GM20431 (cell line): ENCODE results near the gene ARHGAP11A.

ENCODE experiments used
- in situ Hi-C: fragments of 300-500 bp; cut with MseI, MboI; formaldehyde crosslinking; loops from one replicate; pipeline ENCODE4 v1.15.0; 2020; ENCODE audit warnings: low sequenced_read_pairs; ENCODE audit not compliant: unreplicated experiment

ARHGAP11A gene

DNA sequence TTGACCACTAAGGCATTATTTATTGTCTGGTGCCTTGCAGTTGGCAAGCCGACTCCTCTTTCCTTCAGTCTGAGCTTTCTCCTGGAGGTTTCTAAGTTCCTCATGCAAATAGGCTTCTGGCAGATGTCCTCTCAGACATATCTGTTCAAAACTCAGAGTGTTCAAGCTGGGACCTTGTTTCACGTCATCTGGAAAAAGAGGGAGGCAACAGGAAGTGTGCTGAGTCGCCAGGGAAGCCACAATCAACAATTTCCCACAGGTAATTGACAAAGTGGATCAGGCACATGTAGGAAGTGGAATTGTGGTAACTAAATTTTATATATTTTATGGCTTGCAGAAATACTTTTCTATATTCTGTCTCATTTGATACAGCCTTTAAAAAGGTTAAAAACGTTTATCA, 40.8 kb downstream of the ARHGAP11A start:
- in situ Hi-C loops = loop anchor here (25.0 kb wide), 2 partner anchors 181 to 331 kb away; no protein-coding TSS in a partner anchor

DNA sequence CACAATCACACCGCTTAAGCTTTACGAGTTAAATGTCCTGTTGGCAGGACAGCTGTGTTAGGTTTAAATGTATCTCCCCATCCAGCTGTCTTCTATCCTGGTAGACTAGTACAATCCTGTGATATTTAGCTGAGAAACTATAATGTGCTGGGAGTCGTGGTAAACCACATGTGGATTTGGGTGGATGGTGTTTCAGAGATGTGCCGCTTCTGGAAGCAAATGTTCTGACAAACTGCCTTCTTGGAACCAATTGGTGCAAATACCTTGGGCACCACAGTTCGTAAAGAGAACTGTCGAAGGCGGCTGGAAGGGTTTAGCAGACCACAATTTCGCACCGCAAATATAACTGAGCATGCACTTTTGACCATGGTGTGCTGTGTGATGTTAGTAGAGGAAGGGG, 41.2 kb downstream of the ARHGAP11A start:
- in situ Hi-C loops = loop anchor here (25.0 kb wide), 2 partner anchors 181 to 331 kb away; no protein-coding TSS in a partner anchor

DNA sequence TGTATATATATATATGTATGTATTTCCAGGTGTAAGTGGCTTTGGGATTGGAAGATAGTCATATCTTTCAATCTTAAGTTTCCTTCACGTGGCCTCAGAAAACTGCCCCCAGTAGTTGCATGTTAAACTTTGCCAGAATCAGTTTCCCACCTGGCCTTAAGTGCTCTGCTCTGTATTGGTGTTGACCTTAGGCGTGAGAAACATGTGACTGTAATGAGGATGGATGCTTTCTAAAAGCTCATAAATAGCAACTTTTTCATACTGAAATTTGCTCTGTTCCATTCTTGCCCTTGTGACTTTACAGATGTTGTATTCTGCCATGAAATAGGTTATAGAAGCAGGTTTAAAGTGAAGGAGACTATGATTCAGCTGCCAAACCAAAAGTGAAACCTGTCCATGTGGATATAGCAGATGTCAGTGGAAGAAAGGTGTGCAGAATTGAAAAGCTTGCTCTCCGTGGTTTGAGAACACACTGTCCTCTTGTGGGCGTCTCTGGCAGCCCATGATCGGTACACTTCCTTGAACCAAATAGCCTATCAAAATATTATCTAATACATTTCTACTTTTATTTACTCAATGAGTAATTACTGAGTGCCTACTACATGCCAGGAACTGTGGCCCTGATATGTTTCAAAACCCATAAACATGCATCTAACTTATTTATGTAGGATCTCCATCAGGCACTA, 42.0 kb downstream of the ARHGAP11A start:
- in situ Hi-C loops = loop anchor here (25.0 kb wide), 2 partner anchors 180 to 330 kb away; no protein-coding TSS in a partner anchor

DNA sequence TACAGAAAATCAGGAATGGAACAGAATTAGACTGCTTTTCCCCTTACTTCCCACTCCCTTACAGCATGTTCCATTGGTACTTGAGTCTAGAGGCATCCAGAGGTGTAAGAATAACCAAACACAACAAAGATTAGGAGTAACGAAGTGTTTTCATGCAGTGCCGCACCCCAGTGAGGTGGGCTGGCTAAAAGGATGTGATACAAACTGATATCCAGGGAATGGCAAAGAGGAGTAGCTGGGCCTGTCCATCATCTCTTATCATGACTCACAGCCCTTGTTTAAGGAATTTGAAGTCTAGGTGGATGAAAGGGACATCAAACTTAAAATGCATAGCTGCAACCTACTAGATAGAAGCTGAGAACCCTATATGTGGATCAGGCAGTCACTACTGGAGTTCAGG, 42.6 kb downstream of the ARHGAP11A start:
- in situ Hi-C loops = loop anchor here (25.0 kb wide), 2 partner anchors 179 to 329 kb away; no protein-coding TSS in a partner anchor

DNA sequence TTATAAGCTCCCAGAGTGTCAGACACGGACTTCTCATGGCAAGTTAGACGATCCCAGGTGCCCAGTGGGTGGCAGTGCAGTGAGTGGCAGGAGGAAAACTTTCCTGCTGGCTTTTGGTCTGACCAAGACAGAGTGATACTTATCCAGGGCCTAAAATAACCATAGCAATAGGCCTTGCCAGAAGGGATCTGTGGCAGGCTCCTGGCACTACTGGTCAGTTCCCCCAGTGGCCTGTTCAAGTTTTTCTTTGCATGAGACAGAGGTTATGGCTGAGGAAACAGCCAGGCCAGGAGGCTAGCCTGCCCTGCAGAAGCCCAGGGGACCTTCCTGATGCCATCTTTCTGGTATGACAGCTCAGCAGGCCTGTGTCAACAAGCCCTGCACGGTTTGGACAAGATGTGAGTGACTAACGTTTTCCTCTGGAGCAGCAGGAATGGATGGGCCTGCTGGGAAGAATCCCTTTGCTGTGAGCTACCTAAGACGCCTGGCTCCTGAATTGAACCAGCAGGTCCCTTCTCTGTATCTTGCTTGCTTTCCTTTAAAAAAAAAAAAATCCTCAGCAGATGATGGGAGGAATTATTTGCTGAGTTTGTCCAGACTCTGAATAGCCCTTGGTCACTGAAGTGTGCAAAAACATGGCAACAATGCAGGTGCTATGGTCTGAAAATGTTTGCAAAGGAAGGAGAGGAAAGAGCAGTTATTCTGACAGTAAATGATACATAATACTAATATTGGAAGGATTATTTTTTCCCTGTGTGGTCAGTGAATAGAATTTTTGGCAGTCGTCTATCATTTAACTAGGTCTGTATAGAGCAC, 44.2 kb downstream of the ARHGAP11A start:
- in situ Hi-C loops = loop anchor here (25.0 kb wide), 2 partner anchors 178 to 328 kb away; no protein-coding TSS in a partner anchor

DNA sequence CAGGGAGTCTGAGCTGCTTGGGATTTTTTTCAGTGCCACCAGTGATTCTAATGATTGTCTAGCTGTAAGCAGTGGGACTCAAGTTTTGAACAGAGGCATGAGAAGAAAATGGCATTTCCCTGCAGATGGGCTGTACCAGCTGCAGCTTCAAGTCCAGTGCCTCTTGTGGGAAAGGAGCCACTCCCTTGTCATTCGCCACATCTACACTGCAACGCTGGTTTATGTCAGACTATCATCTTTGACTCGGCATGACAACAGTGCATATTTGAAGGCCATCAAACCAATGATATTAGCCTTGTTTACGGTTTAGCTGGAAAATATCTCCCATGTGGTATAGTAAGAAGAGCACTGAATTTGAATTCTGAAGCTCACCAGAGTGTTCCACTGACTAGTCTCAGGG, 48.4 kb downstream of the ARHGAP11A start:
- in situ Hi-C loops = loop anchor here (25.0 kb wide), 2 partner anchors 174 to 324 kb away; no protein-coding TSS in a partner anchor

DNA sequence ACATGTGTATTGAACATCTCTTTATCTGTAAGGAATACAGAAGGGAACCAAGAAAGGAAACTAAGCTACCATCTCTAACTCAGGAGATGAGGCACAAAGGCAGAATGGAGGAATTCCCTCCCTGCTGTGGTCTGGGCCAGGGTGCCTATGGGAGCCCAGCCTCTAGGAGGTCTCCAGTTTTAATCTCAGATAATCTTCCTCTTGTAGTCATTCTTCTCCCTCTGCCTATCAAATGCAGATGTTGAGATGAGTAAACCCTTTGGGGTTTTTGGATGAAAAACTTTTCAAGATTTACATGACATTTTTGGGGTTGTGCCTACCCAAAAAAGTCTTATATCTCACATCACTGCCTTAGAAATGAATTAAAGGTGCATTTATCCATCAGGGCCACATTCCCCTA, 49.5 kb downstream of the ARHGAP11A start:
- in situ Hi-C loops = loop anchor here (25.0 kb wide), 2 partner anchors 173 to 323 kb away; no protein-coding TSS in a partner anchor

DNA sequence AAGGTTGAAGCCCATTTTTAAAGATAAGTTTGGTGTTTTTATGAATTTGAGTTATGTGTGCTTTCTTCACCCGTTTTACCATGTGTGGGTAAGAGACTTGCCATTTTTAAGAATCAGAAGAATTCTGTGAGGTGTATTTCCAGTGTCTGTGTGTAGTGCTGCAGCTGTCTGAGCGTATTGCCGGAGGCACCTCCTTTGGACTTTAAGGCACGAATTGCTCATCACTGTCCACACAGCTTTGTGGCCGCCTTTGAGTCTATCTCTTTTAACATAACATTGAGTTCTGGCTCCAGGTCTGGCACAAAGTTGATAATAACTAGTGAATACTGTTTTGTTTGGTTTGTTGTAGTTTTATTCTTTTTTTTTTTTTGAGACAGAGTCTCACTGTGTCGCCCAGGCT, 52.0 kb downstream of the ARHGAP11A start:
- in situ Hi-C loops = loop anchor here (25.0 kb wide), 2 partner anchors 170 to 320 kb away; no protein-coding TSS in a partner anchor

DNA sequence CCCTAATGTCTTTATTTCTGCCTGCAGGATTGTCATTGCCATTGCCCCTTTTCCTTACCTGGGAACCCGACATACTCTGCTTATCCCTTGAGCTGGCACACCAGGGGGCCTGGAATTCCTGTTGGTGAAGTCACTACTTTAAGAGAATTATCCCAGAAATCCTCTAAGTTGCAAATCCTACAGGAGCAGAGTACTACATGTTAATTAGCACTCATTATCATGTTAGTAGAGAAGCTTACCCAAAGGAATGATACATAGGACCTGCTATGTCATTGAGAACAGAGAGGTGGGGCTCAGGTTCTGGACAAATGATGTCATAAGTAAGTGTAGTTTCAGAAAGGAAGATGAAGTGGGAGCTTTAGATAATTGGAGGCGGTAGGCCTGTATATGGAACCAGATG, 53.6 kb downstream of the ARHGAP11A start:
- in situ Hi-C loops = loop anchor here (25.0 kb wide), 2 partner anchors 168 to 318 kb away; no protein-coding TSS in a partner anchor

DNA sequence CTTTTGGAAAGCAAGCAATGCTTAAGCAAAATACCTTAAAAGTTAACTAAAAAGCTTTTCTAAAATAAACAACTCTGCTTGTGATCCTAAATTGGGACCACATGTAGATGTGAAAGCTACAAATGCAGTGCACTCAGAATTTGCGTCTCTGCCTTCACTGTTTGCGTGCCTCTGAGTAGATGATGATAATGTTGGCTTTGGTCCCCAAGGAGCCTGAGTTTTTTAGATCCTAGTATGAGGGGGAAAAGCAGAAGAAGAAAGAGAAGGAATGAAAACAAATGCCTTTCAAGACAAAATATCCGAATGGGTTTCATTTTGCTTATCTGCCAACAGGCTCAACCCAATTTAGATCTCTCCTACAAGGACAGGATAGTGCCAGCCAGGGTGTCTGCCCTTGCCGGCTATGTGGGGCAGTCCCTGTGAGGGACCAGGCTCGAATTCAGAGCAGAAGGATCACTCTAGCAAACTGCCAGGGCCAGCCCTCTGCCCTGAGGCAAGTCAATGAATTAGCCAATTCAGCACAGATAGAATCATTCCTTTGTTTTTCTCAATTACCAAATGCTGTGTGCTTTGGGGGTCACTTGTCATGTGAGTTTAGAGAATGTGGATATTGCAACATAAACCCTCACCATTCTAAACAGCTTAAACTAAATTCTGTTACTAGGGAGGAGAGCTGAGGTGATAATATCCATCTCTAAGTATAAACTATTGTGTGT, 54.8 kb downstream of the ARHGAP11A start:
- in situ Hi-C loops = loop anchor here (25.0 kb wide), 2 partner anchors 167 to 317 kb away; no protein-coding TSS in a partner anchor

DNA sequence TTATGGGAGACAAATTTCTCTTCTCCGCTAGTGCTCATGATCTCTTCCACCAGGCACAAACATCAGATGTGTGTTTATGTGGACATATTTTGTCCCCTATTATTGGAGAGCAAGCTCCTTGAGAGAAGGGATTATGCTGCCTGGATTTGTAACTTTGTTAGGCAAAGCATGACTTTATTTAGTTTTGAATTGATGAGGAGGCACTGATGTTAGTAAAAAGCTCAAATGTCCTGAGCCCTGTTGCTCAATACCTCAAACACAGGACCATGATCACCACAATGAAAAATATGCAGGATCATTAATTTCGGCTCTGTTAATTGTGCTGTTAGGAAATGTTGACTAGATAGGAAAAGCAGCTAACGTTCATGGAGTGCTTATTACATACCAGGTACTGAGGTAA, 55.3 kb downstream of the ARHGAP11A start:
- in situ Hi-C loops = loop anchor here (25.0 kb wide), 2 partner anchors 167 to 317 kb away; no protein-coding TSS in a partner anchor

DNA sequence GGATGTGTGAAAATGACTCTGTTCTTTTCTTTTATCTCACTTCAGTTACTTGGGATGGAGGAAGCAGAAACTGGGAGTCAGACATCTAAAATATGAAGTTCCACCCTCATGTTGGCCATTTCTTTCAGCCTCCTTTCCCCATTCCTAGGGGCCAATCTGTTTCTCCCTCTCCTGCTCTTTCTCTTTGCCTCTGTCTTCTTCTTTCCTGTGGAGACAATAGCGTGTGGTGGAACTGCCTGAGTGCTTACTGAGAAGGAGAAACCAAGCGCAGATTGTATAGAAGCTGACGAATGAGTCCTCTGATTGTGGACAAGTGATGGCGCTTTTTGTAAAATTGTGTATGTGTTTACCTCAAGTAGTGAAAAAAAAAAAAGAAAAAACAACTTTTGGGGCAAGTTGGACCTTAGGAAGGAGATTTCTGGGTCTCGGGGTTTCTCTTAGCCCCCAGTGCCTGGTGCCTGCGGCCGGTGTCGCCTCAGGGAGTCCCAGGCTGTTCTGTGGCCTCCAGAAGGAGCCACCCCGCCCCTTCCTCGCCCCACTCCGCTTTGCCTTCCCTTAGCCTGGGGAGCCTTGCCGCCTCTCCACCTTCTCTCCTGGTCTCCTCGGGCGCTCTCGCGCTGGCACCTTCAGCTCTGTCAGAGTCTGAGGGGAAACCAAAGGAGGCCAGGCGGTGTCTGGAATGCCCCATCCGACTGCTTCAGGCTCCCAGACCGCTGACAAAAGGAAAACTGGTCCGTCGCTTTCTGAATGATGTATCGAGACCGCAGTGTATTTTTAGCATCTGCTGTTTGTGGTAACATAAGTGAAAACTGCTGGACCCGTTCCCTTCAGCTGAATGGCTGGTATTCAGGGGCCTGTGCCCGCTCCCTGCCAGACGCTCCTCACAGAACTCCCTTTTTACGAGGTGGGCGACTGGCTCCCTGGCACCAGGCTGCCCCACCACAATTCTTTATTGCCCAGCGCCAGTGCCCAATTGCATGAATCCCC, 56.3 kb downstream of the ARHGAP11A start:
- in situ Hi-C loops = loop anchor here (25.0 kb wide), 2 partner anchors 166 to 316 kb away; no protein-coding TSS in a partner anchor

DNA sequence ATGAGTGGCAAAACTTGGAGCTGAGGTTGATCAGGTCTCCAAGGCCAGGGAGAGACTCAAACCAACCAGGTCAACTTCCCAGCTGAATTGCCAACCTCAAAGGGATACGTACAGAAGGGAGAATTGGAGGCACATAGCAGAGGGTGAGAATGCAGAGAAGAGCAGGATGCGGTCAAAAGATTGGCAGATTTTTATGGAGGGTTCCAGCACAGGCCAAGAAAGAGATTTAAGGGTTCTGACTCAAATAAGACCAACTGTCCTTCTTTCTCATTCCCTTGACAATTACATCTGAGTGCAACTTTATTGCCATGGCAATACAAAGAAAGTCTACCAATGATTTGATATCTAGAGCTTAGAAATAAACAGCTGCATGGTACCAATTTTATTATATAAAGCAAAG, 59.4 kb downstream of the ARHGAP11A start:
- in situ Hi-C loops = loop anchor here (25.0 kb wide), 2 partner anchors 163 to 313 kb away; no protein-coding TSS in a partner anchor

DNA sequence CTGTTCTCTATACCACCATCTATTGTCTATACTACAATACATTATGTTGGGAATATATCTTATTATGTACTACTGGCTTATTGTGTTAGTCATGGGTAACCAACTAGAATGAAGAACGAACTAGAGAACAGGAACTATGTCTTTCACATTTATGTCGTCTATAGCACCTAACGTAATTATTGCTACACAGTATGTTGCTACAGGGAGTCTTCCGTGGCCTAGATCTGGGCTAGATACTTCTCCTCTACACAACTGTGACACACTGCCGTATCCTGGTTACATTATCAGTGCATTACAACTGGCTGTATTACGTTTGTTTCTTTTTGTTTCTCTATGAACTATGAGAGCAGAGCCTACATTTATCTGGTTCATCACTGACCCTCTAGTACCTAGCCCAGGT, 60.2 kb downstream of the ARHGAP11A start:
- in situ Hi-C loops = no loop called here

DNA sequence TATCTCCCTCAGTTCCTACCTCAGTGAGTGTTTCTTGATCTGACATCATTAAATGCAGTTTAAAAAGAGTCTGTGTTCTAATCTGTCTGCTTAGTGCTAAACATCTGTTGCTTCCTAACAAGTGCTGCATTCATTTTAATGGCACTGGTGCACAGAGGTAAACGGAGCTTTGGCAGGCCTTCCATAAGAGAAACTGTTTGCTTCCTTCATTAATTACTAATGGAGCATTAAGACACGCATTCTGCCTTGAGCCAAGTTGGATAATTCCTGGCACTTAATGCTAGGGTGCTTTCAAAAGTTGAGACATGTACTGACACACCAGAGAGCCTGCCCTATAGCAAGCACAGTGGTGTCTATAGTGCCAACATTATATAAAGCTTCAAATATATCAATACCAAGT, 60.9 kb downstream of the ARHGAP11A start:
- in situ Hi-C loops = no loop called here

DNA sequence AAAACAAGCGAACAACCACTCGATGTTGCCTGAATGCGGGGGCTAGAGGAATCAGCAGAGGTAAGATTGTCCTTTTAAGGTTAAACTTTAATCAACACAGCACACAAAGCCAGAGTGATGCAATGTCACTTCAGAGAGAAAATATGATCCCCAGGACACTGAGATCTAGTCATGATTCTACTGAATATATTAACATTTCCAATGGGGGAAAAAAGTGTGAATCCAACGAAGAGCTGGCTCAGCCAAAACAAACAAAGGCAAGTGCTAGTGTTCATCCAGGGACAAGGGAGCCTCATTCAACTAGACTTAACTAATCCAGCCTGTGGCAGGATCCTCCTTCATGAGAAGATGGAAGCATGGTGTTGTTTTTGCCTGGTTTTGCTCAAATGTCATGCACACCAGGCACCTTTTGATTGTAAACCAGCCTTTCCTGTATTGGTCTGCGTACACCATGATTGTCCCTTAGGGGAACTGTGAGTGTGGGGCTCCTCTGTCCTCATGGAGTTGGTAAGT, 62.0 kb downstream of the ARHGAP11A start:
- in situ Hi-C loops = no loop called here

DNA sequence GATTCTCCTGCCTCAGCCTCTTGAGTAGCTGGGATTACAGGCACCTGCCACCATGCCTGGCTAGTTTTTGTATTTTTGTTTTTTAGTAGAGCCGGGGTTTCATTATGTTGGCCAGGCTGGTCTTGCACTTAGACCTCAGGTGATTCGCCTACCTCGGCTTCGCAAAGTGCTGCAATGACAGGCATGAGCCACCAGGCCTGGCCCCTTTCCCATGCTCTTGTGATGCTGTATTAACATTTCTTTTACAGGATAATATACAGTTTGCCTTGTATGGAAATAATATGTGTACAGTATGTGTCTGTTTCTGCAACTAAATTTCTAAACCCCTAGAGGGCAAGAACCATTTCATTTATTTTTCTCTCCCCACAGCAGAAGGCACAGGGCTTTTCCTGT, 64.0 kb downstream of the ARHGAP11A start:
- in situ Hi-C loops = no loop called here

DNA sequence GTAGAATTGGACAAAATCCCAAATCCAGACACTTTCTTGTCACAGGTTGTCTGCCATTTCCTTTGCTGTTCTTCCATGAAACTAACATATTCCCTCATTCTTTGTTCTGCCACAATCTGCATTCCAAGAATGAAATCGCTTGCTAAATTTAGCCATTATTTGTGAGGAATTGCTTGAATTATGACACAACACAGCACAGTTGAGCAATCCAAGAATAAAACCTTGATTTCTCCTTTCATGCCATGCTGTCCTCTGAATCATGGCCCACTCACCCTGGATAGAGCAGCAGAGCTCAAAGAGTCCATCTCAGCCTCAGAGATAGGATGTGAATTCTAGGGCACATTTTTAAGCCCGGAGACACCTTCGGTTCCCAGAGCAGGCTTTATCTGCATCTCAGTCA, 67.3 kb downstream of the ARHGAP11A start:
- in situ Hi-C loops = no loop called here
